Measurements from ENCODE around the gene CHAT. TPM values are rescaled to one million over a fixed set of nuclear protein-coding genes. Genes with fewer than 3 reads are reported as not detected.

CHAT gene
- total RNA-seq, 1 experiment from 2014 or later = not detected

DNA sequence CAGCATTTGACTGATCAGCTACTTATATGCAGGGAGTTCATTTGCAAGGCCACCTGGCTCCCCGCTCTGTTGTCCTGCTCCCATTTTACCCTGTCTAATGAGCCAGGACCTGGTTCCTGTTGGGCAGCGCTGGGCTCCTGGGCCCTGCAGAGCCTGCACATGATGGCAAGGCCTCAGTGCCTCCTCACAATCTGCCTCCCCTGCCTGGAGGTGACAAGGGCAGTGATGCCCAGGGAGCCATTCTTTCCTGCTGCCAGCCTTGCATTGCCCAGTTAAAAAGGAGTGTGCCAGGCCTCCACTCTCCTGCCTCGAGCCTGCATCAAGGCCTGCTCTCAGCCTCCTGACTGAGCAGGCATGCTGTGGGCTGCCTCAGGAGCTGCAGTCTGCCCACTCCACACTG lies 28.5 kb downstream of the CHAT start:
- Histone ChIP-seq H3K18ac (ENCODE audit: insufficient read length, low read depth, low read length) (no peak overlapping the region), H2AK5ac (ENCODE audit: insufficient read length, low read length) (no peak overlapping the region), H2BK5ac (ENCODE audit: insufficient read length, low read length) (no peak overlapping the region), H3K14ac (ENCODE audit: insufficient read depth, low read length) (no peak overlapping the region; the same call in 1 of the 2 replicates), H4K5ac (ENCODE audit: insufficient read length, low read depth, low read length) (no peak overlapping the region), H3K56ac (ENCODE audit: insufficient read length, low read depth, low read length) (no peak overlapping the region), H3K4me1 (ENCODE audit: insufficient read depth, low read length) (no peaks in the 10 kb centered on the region), H3K27me3 (ENCODE audit: insufficient read depth, low read length) (no peaks in the 10 kb centered on the region), H2AFZ (ENCODE audit: low read length) (no peak overlapping the region), H3K4ac (ENCODE audit: low read depth, low read length) (no peak overlapping the region), H2BK20ac (ENCODE audit: low read depth, low read length, poor library complexity, severe bottlenecking) (no peak overlapping the region), H3T11ph (ENCODE audit: low read length) (no peak overlapping the region), H4K91ac (ENCODE audit: insufficient read length, low read depth, low read length) (no peak overlapping the region), H4K8ac (replicated peaks; ENCODE audit: insufficient read length, low read depth, low read length) (no peak overlapping the region), H2BK15ac (ENCODE audit: low read depth, low read length) (no peak overlapping the region), H3K9me3 (ENCODE audit: control insufficient read depth, low read depth, low read length) (no peaks in the 10 kb centered on the region), H3K23me2 (ENCODE audit: insufficient read length, low read depth, low read length, poor library complexity, severe bottlenecking) (no peaks in the 10 kb centered on the region), H3K23ac (ENCODE audit: insufficient read length, low read depth, low read length) (no peak overlapping the region), H2BK12ac (ENCODE audit: insufficient read length, low read depth, low read length) (no peak overlapping the region), H3K79me2 (ENCODE audit: insufficient read depth, low read length) (no peaks in the 10 kb centered on the region), H3K79me1 (ENCODE audit: insufficient read depth, low read depth, low read length, poor library complexity, severe bottlenecking) (no peaks in the 10 kb centered on the region), H2BK120ac (ENCODE audit: low read depth, low read length, poor library complexity, severe bottlenecking) (no peak overlapping the region), H3K9ac (ENCODE audit: extremely low read depth, insufficient read length, low read length) (no peak overlapping the region), H3K27ac (ENCODE audit: insufficient read length, low read depth, low read length) (no peak overlapping the region), H4K20me1 (ENCODE audit: control insufficient read depth, insufficient read depth, insufficient read length) (no peaks in the 10 kb centered on the region), H3K4me2 (ENCODE audit: insufficient read depth, insufficient read length, low read length) (no peak overlapping the region)
- Mint-ChIP-seq H3K36me3 (ENCODE audit: insufficient read depth in 1 of 3, low read depth in 3 of 3) (no peaks in the 10 kb centered on the region), H3K27ac (no peak overlapping the region), H3K4me3 (no peak overlapping the region), H3K27me3 (ENCODE audit: low read depth) (peaks cover 51% of the 10 kb centered on the region), H3K4me1 (peaks cover 0 to 8% of the 10 kb centered on the region in 2 experiments; a peak in 1 of 4 replicates), H3K9me3 (no peaks in the 10 kb centered on the region)
- DNase-seq = no peak
- no CpG with 5 or more reads among the region's 3 CpGs for WGBS (ENCODE audit: extremely low coverage, insufficient read length, low lambda C conversion rate)
- TF ChIP-seq, protein P1, sequence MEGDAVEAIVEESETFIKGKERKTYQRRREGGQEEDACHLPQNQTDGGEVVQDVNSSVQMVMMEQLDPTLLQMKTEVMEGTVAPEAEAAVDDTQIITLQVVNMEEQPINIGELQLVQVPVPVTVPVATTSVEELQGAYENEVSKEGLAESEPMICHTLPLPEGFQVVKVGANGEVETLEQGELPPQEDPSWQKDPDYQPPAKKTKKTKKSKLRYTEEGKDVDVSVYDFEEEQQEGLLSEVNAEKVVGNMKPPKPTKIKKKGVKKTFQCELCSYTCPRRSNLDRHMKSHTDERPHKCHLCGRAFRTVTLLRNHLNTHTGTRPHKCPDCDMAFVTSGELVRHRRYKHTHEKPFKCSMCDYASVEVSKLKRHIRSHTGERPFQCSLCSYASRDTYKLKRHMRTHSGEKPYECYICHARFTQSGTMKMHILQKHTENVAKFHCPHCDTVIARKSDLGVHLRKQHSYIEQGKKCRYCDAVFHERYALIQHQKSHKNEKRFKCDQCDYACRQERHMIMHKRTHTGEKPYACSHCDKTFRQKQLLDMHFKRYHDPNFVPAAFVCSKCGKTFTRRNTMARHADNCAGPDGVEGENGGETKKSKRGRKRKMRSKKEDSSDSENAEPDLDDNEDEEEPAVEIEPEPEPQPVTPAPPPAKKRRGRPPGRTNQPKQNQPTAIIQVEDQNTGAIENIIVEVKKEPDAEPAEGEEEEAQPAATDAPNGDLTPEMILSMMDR (conservative IDR thresholded peaks at IDR 0.05) = no peak
